ENCODE results near the gene SIPA1L2. TPM values are rescaled to one million over a fixed set of nuclear protein-coding genes. Genes with fewer than 3 reads are reported as not detected.
"Not testable (repeated sequence)": the region's sequence is repeated elsewhere in the genome, so short reads cannot be mapped to it uniquely, and the experiment has no call there.

Gene SIPA1L2
- total and polyA plus RNA-seq, 12 donors: 20.3 to 141 (median 97.6) TPM

GRCh38 chr1:232617237-232617636, 12.7 kb downstream of the SIPA1L2 start:
- peak overlapping the region in 1 of 10 donors; percentile 4 for H3K27ac ChIP-seq
- no peaks in the 10 kb centered on the region for H3K9me3 ChIP-seq
- no peak for DNase-seq
- no peak overlapping the region for H3K4me3 ChIP-seq
- peaks cover 7 to 99% (median 81%) of the 10 kb centered on the region in 9 donors for H3K4me1 ChIP-seq
- ATAC-seq: no peak
- H3K36me3 ChIP-seq: no peaks in the 10 kb centered on the region
- WGBS, 2 donors: 63 to 69% methylated on average over 1 of the region's 1 CpG
- intact Hi-C loops (cut with DNase I): loop anchor here in 1 of 10 donors (5.0 kb wide), 1 partner anchor 40 kb away; no protein-coding TSS in a partner anchor
- no peaks in the 10 kb centered on the region for H3K27me3 ChIP-seq
- TF ChIP-seq CTCF (IDR thresholded peaks at IDR 0.05): no peak

- intact Hi-C loops (cut with DNase I): loop anchor here in 1 of 10 donors (5.0 kb wide), 1 partner anchor 38 kb away; no protein-coding TSS in a partner anchor
These were observed 14.6 kb downstream of the SIPA1L2 start for GRCh38 chr1:232615306-232615800.

GRCh38 chr1:232614811-232615210, 15.1 kb downstream of the SIPA1L2 start:
- Histone ChIP-seq H3K4me3 (no peak overlapping the region), H3K27ac (peak overlapping the region in 1 of 10 donors; percentile 45), H3K9me3 (no peaks in the 10 kb centered on the region), H3K36me3 (no peaks in the 10 kb centered on the region), H3K4me1 (peaks cover 4 to 93% (median 72%) of the 10 kb centered on the region in 9 donors), H3K27me3 (no peaks in the 10 kb centered on the region)
- no peak for ATAC-seq
- DNase-seq: no peak
- intact Hi-C loops (cut with DNase I): loop anchor here in 1 of 10 donors (5.0 kb wide), 1 partner anchor 38 kb away; no protein-coding TSS in a partner anchor
- no peak for TF ChIP-seq CTCF (IDR thresholded peaks at IDR 0.05)

More at GRCh38 chr1:232615306-232615800, 14.6 kb downstream of the SIPA1L2 start:
- Histone ChIP-seq H3K36me3 (no peaks in the 10 kb centered on the region), H3K4me3 (no peak overlapping the region), H3K27ac (peak overlapping the region in 1 of 10 donors; percentile 45), H3K4me1 (peaks cover 4 to 95% (median 78%) of the 10 kb centered on the region in 9 donors), H3K9me3 (no peaks in the 10 kb centered on the region), H3K27me3 (no peaks in the 10 kb centered on the region)
- TF ChIP-seq CTCF (IDR thresholded peaks at IDR 0.05): no peak
- ATAC-seq (no peak), DNase-seq (no peak)
- 82 to 88% methylated on average over 4 of the region's 4 CpGs for WGBS, 2 donors

DNA sequence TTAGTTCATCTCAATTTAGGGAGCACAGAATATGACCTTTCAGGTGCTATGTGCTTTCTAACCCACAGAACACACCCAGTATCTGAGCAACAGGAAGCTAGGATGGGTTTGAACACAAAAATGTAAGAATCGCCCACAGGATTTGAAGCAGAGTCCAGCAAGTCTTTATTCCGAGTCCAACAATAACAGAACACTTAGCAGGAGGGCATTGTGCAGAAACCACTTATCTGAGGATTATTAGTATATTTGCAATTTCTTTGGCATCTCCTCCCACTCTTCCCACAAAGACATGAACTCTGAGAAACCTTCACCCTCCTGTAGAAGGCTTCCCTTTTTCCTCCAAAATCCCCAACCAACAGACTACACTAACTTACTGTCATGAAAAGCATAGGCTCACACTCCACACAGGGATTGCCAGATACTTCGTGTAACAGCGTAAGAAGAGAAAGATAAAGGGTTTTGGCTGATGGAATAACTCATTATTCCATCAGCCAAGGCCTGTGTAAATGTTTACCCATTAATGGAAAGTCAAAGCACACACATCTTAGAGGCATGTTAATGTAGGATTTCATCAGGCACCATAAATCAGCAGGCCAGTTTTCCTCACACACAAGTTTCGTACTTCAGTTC, 16.1 kb downstream of the SIPA1L2 start:
- ATAC-seq (peak in 1 of 8 donors; percentile 9), DNase-seq (no peak)
- peak overlapping the region in 3 of 10 donors; percentile 17 to 44 (median 18) for H3K27ac ChIP-seq
- H3K9me3 ChIP-seq: no peaks in the 10 kb centered on the region
- H3K36me3 ChIP-seq: no peaks in the 10 kb centered on the region
- TF ChIP-seq CTCF (IDR thresholded peaks at IDR 0.05): no peak
- no peak overlapping the region for H3K4me3 ChIP-seq
- intact Hi-C loops (cut with DNase I): no loop called here
- H3K27me3 ChIP-seq: no peaks in the 10 kb centered on the region
- peaks cover 4 to 88% (median 64%) of the 10 kb centered on the region in 9 donors for H3K4me1 ChIP-seq
- 51 to 56% methylated on average over 5 of the region's 5 CpGs for WGBS, 2 donors

DNA sequence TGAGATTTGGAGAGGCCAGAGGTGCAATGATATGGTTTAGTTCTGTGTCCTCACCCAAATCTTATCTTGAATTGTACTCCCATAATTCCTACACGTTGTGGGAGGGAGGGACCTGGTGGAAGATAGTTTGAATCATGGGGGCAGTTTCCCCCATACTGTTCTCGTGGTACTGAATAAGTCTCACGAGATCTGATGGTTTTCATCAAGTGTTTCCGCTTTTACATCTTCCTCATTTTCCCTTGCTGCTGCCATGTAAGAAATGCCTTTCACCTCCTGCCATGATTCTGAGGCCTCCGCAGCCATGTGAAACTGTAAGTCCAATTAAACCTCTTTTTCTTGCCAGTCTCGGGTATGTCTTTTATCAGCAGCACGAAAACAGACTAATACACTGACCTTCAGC, 17.1 kb downstream of the SIPA1L2 start:
- WGBS, 2 donors: 66 to 78% methylated on average over 7 of the region's 7 CpGs
- H3K4me3 ChIP-seq; H3K36me3 ChIP-seq; H3K9me3 ChIP-seq; ATAC-seq; intact Hi-C loops (cut with DNase I); DNase-seq; H3K27me3 ChIP-seq: not testable (repeated sequence)
- Histone ChIP-seq H3K4me1 (peaks cover 4 to 82% (median 64%) of the 10 kb centered on the region in 9 donors), H3K27ac (peak overlapping the region in 2 of 10 donors; percentile 9 to 19)
